NCI-H774 (cell line): ENCODE results near the gene LRRC30.

Source experiments
- DNase-seq: peaks from one replicate; lab custom pipeline; 2025; lab: John Stamatoyannopoulos, UW

The LRRC30 gene

DNA sequence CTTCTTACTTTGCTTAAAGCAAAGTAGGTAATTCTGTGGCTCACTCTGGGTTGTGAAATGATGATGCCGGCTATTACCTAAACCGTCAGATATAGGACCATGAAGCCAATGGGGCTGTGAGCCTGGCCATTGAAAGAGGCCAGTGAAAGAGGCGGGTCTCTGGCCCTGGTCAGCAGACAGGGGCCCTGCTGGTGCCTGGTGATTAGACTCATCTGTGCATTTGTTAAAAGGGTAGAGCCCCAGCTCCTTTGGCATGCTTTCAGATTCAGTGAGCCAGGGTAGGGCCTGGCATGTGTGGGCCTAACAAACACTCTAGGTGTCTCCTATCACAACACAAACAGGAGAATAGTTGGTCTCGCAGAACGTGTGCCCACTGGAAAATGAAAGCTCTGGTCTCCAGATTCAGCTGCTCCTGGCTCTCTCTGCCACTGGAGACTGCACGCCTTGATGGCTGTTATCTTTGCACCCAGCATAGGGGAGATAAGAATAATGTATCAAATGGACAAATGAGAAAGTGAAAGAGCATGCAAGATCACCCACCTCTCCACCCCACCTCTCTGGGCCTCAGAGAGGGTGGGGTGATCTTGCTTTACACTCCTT, 6.9 kb downstream of the LRRC30 start:
- DNase-seq: no peak

DNA sequence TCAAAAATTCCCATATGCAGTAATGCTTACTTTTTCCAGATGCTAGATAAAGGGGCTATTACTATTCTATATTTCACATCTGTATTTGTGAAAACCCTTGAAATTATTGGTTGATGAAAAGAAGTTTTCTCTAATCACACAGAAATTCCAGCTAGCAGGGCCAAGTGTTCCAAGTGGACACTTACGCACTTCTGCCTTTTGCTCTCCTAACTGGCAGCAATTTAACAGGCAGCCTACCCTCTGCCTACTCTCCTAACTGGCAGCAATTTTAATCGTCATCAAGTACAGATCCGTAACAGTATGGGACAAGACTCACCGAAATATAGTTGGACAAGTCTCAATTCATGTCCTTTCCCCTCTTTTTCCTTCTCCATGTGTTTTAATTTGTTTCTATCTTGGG, 12.0 kb downstream of the LRRC30 start:
- DNase-seq: no peak

DNA sequence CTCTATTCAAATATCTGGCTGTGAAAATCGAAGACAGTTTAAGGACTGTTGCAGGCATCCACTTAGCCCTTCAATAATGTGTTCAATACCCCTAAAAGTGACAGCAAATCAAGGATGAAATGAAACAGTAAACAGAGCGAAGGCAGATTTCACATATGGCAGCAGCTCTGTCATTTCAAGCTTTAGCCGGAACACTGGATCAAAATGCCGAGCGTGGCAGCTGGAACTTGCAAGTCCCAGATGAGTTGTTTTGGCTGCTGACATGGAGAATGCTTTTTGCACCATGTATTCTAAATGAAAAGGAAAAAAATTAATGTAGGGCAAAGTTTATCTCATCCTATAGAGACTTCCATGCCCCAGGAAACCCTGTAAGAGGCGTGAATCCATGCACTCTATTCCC, 18.0 kb downstream of the LRRC30 start:
- no peak for DNase-seq

DNA sequence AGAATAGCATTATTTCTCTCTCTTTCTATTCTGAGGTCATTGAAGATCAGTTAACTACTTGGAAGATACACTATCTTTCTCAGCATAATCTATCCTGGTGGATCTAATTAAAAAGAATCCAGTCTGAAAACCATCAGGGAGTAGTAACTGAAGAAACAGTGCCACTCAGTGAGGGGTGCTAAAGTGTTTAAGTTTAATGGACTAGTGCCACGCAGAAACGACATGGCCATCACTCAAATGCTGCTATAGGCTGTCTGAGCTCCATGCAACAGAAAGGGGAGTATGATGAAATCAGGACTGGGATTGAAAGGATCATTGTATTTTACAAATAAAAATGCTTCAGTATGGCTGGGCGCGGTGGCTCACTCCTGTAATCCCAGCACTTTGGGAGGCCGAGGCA, 23.3 kb downstream of the LRRC30 start:
- no peak for DNase-seq

DNA sequence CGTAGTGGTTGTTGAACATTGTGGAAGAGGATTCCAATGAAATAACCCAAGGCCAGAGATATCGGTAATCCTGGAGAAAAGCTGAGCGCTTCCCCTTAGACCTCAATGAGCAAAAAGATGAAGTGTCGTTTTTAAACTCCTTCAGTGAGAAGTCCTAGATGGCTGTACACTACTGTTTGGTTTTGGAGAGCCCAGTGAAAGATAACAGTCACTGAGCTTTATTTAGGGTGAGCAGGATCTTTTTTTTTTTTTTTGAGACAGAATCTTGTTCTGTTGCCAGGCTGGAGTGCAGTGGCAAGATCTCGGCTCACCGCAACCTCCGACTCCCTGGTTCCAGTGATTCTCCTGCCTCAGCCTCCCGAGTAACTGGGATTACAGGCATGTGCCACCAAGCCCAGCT, 24.2 kb downstream of the LRRC30 start:
- DNase-seq: no peak

DNA sequence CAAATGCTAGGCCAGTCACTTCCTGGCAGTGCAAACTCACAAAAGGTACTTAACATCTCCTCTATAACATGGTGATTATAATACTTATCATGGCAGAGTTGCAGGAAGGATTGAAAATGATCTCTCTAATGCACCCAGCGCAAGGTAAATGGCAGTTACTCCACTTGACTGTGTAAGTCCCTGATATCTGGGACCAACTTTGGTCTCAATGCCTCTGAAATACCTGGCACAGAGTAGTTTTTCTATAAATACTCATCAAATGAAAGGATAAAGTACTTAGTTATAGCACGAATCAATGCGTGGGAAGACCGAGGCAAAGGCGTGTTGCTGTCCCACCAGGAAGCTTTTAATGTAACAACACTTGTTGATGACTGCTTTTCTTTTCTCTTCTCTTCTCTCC, 24.8 kb downstream of the LRRC30 start:
- DNase-seq: no peak

DNA sequence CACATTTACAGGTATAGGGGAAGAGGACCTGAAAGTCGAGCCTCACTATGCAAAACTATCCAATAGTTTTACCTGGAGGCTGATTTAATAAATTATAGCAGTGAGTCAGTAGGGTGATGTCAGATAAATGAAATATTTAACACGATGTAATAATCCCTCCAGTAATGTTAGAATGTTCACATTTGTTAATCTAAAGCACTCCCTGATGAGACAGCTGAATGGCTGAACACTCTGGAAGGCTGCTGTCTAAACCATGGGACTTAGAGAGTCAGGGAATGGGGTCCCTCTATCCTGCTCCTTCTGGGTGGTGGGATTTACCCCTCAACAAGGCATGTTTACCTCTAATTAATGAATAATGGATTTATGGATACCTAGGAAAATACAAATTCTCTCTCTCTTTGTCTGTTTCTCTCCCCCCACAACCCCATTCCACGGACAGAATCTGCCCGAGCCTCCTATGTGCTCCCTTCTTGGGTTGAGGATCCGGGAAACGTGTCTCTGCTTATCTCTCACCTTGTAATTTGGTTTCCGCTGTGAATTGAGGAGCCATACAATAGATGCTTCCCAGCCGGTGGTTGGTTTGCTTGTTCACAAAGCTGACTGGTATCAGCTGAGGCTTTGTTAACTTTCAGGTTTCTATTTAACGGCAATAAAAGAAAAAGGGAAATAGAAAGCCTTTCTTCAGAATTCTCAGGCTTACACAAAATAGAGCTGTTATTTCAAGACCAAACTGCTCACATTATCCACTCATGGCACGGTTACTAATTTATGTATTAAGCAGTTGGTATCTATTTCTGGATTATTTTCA, 25.9 kb downstream of the LRRC30 start:
- DNase-seq: no peak

DNA sequence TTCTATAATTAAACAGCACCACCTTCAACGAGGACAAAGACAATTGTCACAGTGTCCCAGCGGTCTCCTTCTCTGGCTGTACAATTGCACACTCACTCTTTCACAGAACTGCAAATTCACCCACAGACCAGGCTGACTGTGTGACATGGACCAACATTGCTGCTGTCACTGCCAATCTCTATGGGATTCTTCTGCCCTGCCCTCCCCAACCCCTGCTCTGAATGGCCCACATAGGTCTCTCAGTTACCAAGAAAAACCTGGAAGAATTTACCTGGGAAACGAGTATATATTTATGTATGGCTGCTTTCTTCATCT, 26.5 kb downstream of the LRRC30 start:
- DNase-seq: no peak

DNA sequence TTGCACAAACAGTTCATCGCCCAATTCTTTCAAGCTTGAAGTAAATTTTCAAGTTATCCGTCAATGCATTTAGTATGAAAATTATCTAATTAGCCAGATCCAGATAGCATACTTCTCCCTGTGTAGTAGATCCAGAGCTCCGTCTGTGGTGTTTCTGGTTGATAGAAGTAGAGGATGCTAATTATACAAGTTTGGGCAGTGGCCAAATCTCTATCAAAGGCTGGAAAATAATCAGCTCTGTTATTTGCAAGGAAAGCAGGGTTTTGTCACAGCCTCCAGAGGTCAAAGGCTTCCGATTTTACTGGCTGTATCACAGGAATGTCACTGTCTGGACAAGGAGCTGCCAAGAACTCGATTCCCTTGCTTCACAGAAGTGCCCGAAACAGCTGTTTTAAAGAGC, 28.6 kb downstream of the LRRC30 start:
- no peak for DNase-seq

DNA sequence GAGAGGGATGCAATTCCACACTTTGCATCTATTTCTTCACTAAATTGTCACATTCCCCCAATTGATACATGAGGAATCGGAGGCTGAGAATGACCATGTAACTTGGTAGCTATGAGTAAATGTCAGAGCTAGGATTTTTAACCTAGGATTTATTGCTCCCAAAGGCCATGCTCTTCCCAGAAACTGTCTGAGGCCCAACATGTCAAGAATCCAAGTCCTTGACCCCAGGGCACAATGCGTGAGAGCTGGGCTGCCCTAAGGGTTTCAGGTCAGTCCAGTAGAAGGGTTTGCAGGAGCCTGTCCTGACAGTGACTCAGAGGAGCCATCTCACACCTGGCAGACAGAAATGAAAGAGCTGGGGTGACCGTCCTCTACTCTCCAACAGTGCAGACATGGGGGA, 30.3 kb downstream of the LRRC30 start:
- no peak for DNase-seq

DNA sequence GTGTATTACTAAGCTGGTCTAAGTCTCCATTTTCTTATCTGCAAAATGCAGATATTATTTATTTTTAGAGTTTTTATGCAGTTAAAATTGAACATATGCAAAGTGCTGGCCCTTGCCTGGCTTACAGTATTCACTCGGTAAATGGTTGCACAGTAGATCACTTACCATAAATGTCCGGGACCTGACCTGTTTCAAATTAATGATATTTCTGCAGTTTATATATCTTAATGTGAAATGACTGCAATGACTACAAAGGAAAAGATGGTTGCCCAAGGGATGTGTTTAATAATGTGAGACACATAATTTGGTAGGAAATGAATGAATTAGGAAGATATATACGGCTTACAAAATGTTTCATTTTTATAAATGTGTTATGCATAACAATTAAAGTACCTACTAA, 37.1 kb downstream of the LRRC30 start:
- DNase-seq: no peak

DNA sequence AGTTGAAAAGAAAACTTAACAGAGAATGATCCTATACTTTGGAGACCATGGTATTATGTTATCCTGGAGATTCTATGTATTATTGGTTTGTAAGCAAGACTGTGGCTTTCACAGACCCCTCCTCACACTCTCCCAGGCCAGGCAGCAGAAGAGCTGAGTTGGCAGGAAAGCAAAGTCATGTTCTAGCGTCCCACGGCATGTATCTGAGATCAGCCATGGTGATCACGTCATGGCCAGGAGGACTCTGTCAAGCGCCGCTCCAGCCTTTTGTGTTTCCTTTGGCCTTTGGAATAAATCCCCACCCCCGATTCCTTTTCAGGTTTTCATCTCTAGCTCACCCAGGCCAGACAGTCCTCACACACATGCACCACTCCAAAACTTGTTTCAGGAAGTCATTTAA, 39.1 kb downstream of the LRRC30 start:
- DNase-seq: no peak

DNA sequence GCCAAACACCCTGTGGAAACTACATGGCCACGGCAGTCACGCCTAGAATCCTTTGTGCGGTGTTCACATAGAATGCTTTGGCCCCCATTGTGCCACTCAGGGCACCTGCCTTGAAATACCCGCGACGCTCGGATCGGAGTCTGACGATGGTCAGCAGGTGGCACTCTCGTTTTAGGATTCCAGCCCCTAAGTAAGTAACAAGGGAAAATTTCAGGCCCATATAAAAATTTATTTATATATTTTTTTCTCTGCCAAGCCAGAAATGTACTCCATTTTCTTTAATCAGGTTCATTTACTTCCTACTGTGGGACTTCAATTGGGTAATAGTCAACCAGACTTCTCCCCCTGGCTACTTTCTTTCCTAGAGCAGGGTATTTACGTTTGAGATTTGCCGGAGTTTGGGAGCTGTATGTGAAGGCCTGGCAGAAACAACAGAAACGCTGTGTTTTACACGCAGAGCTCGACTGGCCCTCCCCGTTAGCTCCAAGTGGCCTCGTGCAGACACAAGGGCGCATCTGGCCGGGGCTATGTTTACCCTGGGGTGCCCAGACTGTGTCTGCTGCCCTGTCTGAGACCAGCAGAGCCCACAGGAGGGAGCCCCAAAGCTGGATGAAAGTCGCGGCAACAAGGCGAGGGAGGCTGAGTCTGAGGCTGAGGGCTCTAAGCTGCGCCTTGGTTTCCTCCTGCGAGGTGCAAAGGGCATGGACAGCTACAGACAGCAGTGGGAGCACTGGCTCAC, 41.6 kb downstream of the LRRC30 start:
- DNase-seq: peak; percentile 12

DNA sequence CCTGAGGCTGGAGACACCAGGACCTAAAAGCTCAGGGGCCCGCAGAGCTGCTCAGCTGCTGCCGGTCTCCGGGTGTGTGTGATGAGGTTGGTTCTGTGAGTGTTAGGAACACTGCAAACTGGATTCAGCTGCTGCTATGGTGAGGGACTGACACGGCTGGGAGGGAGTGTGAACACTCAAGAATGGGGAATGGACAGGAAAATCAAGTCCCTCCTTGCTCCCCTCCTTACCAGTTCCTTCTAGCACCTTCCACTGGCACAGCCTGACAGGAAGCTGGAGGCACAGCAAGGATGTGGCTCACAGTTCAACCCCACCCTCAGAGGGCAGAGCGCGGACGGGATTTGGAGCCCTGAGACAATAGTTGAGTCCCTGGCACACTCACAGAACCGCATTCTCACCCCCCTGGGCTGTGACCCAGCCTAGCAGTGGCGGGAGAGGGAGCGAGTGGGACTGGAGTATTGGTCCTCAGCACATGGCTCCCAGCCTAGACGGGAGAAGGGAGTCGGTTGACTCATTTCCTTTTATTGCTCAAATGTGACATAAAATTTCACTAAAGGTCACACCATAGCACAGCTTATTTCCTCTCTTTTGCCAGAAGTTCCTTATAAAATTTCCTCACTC, 42.5 kb downstream of the LRRC30 start:
- DNase-seq: no peak

DNA sequence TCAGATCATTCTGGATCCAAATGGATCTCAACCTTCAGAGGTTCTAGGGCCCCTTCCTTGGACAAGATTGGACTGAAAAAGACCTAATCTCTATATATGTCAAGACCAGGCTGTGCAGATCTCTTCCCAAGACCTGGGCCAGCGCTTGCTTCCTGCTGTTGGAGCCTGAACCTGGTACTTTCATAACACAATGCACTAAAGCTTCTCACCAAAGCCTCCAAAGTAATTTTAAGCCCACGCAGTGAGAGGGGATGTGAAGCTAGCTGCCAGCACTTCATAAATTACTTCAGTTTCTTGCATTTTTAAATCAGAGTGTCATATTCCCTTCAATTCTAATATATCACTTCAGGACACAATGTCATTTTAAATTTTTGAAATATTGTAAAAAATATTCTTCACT, 50.7 kb downstream of the LRRC30 start:
- no peak for DNase-seq
